HL-60 (cell line): Measurements from ENCODE around the gene ABHD2.

Experiments
- CTCF ChIP-seq: IDR thresholded peaks from one replicate; pipeline ENCODE4 v1.5.1; 2011; ENCODE audit warnings: low read length, control low read depth, inconsistent platforms; ENCODE audit not compliant: insufficient read depth
- REST ChIP-seq: IDR thresholded peaks from 2 replicates; pipeline ENCODE4 v1.6.1; 2012; ENCODE audit warnings: low read depth; ENCODE audit not compliant: insufficient replicate concordance
- SPI1 ChIP-seq: IDR thresholded peaks from 2 replicates; pipeline ENCODE4 v1.6.1; 2012; ENCODE audit warnings: low read depth, mild to moderate bottlenecking, borderline replicate concordance

GRCh38 chr15:89078851-89079810, 9.1 kb upstream of the ABHD2 start:
- TF ChIP-seq SPI1 (no peak), REST (no peak), CTCF (no peak)
